ENCODE data around the gene SFI1.

The SFI1 gene

DNA sequence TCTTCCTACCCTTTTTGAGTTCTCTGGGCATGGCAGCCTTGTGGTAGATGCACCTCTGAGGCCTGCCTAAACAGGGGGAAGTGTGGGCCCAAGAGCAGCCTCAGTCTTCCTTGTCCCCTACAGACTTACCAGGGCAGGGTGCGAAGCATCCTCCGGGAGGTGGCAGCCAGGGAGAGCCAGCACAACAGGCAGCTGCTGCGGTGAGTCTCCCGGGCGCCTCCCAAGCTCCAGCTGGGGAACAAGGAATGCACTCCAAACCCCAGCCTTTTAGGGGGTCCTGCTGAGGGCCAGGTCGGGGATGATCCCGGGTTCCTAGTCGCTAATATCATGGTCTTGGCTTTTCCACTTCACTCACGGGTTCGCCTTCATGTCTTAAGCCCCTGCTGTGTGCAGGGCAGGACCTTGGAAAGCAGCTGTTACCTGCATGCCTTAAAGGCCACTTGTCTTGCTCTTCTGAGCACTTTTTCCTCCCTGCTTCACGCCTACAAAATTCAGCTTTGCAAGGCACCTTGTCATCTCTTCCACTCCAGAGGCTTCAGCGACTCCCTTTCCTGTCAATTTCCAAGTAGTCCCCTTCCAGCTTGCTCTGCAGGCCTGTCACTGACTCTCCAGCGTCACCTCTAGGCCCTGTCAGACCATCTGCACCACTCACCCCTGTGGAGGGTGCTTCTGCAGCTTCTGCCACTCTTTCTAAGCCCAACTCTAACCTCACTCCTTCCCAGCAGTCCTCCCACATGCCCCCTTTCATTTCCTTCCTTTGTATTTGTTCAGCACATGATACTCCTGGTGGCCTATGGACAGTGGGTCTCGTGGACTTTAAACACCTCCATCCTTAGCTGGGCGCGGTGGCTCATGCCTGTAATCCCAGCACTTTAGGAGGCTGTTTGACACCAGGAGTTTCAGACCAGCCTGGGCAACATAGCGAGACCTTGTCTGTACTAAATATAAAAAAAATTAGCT is 108.7 kb downstream of the SFI1 start:
- Histone ChIP-seq H3K9me3 (ENCODE audit: control insufficient read depth in 1 of 2, low read length in 2 of 2) (no peaks in the 10 kb centered on the region), H3K4me3 (ENCODE audit: low read depth in 1 of 2, low read length in 2 of 2) (no peak overlapping the region), H3K9ac (ENCODE audit: low read depth in 1 of 2, low read length in 2 of 2) (no peak overlapping the region), H3K27ac (ENCODE audit: low read depth, low read length) (no peak overlapping the region), H3K27me3 (ENCODE audit: control insufficient read depth in 1 of 2, insufficient read depth in 2 of 2, low read length in 2 of 2) (no peaks in the 10 kb centered on the region), H3K4me1 (ENCODE audit: control insufficient read depth in 1 of 2, insufficient read depth in 2 of 2, low read length in 2 of 2) (peaks cover 15 to 17% of the 10 kb centered on the region in 2 donors), H3K36me3 (ENCODE audit: control insufficient read depth in 1 of 2, insufficient read depth in 2 of 2, low read length in 2 of 2) (peaks cover 14 to 31% of the 10 kb centered on the region in 2 donors)

DNA sequence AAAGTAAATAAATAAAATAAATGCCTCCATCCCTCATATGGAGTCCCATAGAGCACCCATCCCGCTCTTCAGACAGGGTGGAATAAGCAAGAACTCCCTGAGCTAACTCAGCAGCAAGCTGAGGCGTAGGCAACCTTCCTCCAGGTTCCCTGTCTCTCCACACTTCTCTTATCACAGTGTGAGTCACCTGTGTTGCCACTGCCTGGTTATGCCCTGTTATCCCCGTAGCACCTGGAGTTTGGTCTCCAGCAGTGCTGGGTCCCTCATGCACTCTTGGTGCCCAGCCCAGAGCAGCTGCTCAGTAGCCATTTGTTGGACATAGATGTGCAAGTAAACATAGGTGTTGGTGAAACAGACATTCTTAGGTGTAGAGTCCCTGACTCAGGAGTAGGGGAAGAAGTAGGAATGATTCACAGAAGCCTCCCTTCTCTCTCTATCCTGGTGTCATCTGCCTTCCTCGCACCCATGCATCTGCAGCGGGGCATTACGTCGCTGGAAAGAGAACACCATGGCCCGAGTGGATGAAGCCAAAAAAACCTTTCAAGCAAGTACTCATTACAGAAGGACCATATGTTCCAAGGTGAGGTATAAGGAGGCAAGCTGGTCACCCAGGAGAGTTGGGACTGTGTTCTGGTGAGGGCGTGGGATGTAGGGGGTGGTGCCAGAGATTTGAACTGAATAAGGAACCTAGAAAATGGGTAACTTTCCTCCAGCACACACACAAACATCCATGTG is 109.7 kb downstream of the SFI1 start:
- Histone ChIP-seq H3K4me1 (ENCODE audit: control insufficient read depth in 1 of 2, insufficient read depth in 2 of 2, low read length in 2 of 2) (peaks cover 15 to 17% of the 10 kb centered on the region in 2 donors), H3K36me3 (ENCODE audit: control insufficient read depth in 1 of 2, insufficient read depth in 2 of 2, low read length in 2 of 2) (peaks cover 14 to 41% of the 10 kb centered on the region in 2 donors), H3K9ac (ENCODE audit: low read depth in 1 of 2, low read length in 2 of 2) (no peak overlapping the region), H3K9me3 (ENCODE audit: control insufficient read depth in 1 of 2, low read length in 2 of 2) (no peaks in the 10 kb centered on the region), H3K4me3 (ENCODE audit: low read depth in 1 of 2, low read length in 2 of 2) (no peak overlapping the region), H3K27ac (ENCODE audit: low read depth, low read length) (no peak overlapping the region), H3K27me3 (ENCODE audit: control insufficient read depth in 1 of 2, insufficient read depth in 2 of 2, low read length in 2 of 2) (no peaks in the 10 kb centered on the region)

GRCh38 chr22:31607696-31608095 is 111.4 kb downstream of the SFI1 start:
- Histone ChIP-seq H3K4me3 (ENCODE audit: low read depth in 1 of 2, low read length in 2 of 2) (no peak overlapping the region), H3K27me3 (ENCODE audit: control insufficient read depth in 1 of 2, insufficient read depth in 2 of 2, low read length in 2 of 2) (no peaks in the 10 kb centered on the region), H3K9me3 (ENCODE audit: control insufficient read depth in 1 of 2, low read length in 2 of 2) (no peaks in the 10 kb centered on the region), H3K27ac (ENCODE audit: low read depth, low read length) (no peak overlapping the region), H3K9ac (ENCODE audit: low read depth in 1 of 2, low read length in 2 of 2) (no peak overlapping the region), H3K4me1 (ENCODE audit: control insufficient read depth in 1 of 2, insufficient read depth in 2 of 2, low read length in 2 of 2) (peaks cover 16 to 17% of the 10 kb centered on the region in 2 donors), H3K36me3 (ENCODE audit: control insufficient read depth in 1 of 2, insufficient read depth in 2 of 2, low read length in 2 of 2) (peaks cover 9 to 39% of the 10 kb centered on the region in 2 donors)

DNA sequence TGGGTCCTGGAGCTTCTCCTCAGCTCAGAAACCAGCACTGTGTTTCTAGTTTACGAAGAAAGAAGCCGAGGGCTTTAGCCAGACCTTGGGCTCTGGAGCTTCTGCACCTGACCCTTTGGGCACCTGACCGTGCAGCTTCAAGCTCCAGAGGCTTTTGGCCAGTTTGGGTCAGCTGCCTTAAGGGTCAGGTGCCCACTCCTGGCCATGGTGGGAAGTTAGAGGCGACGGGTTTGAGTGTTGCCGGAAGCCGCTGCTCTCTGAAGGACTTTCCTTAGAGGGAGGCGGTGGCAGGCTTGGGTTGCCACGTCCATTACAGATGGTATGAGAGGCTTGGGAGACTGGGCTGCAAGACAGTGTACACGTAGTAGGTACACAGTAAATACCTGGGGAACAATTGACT is 113.4 kb downstream of the SFI1 start:
- Histone ChIP-seq H3K4me1 (ENCODE audit: control insufficient read depth in 1 of 2, insufficient read depth in 2 of 2, low read length in 2 of 2) (peaks cover 20 to 28% of the 10 kb centered on the region in 2 donors), H3K27me3 (ENCODE audit: control insufficient read depth in 1 of 2, insufficient read depth in 2 of 2, low read length in 2 of 2) (no peaks in the 10 kb centered on the region), H3K4me3 (ENCODE audit: low read depth in 1 of 2, low read length in 2 of 2) (no peak overlapping the region), H3K27ac (ENCODE audit: low read depth, low read length) (no peak overlapping the region), H3K9ac (ENCODE audit: low read depth in 1 of 2, low read length in 2 of 2) (no peak overlapping the region), H3K9me3 (ENCODE audit: control insufficient read depth in 1 of 2, low read length in 2 of 2) (no peaks in the 10 kb centered on the region), H3K36me3 (ENCODE audit: control insufficient read depth in 1 of 2, insufficient read depth in 2 of 2, low read length in 2 of 2) (peaks cover 9 to 37% of the 10 kb centered on the region in 2 donors)

DNA sequence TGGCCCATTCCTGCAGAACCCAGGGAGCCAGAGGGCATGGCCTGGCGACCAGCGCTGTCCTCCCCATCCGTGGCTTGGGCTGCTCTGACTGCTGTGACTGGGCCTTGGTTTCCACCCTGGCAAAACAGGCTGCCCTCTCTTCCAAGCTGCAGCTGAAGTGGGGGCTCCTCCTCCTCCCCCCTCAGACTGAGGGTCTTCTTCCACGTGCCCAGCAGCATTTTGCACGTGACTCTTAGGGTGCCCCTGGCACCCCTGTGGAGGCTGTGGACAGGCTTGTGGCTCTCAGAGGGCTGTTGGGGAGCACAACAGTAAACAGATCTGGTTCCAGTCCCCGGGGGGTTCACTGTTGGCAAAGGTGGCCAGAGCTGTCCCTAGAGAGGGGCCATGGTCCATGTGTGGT is 114.3 kb downstream of the SFI1 start:
- no peak overlapping the region for H3K9ac ChIP-seq (ENCODE audit: low read depth in 1 of 2, low read length in 2 of 2)

DNA sequence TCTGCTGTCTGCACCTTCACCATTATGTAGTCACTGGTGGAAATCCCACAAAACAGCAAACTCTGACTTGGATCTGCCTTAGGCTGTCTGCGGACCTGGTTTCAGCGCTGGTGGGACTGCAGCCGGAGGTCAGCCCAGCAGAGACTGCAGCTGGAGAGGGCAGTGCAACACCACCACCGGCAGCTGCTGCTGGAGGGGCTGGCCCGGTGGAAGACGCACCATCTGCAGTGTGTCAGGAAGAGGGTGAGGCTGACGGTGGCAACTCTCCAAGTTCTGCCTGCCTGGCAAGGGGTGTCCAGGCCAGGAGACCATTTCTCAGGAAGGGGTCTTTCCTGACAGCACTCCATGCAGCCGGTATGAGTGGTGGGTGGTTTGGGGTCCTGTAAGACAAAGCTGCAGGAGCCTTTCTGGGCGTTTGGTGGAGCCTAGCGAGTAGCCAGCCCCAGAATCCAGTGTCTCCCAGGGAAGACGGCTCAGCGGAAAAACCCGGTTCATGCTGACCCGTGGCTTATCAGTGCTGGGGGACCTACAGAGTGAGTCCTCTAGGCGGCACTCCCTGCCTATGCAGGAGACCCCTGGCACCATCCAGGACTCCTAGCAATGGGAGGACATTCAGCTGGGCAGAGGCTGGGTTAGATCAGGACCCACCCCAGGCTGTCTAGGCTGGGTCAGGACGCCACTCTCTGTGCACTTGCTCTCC is 114.9 kb downstream of the SFI1 start:
- Histone ChIP-seq H3K4me3 (ENCODE audit: low read depth in 1 of 2, low read length in 2 of 2) (no peak overlapping the region), H3K9ac (ENCODE audit: low read depth in 1 of 2, low read length in 2 of 2) (no peak overlapping the region), H3K9me3 (ENCODE audit: control insufficient read depth in 1 of 2, low read length in 2 of 2) (no peaks in the 10 kb centered on the region), H3K27me3 (ENCODE audit: control insufficient read depth in 1 of 2, insufficient read depth in 2 of 2, low read length in 2 of 2) (no peaks in the 10 kb centered on the region), H3K4me1 (ENCODE audit: control insufficient read depth in 1 of 2, insufficient read depth in 2 of 2, low read length in 2 of 2) (peaks cover 21 to 25% of the 10 kb centered on the region in 2 donors), H3K36me3 (ENCODE audit: control insufficient read depth in 1 of 2, insufficient read depth in 2 of 2, low read length in 2 of 2) (peaks cover 8 to 37% of the 10 kb centered on the region in 2 donors), H3K27ac (ENCODE audit: low read depth, low read length) (no peak overlapping the region)

More for the DNA sequence above, 114.3 kb downstream of the SFI1 start:
- Histone ChIP-seq H3K36me3 (ENCODE audit: control insufficient read depth in 1 of 2, insufficient read depth in 2 of 2, low read length in 2 of 2) (peaks cover 9 to 37% of the 10 kb centered on the region in 2 donors), H3K27me3 (ENCODE audit: control insufficient read depth in 1 of 2, insufficient read depth in 2 of 2, low read length in 2 of 2) (no peaks in the 10 kb centered on the region), H3K4me3 (ENCODE audit: low read depth in 1 of 2, low read length in 2 of 2) (no peak overlapping the region), H3K4me1 (ENCODE audit: control insufficient read depth in 1 of 2, insufficient read depth in 2 of 2, low read length in 2 of 2) (peaks cover 20 to 25% of the 10 kb centered on the region in 2 donors), H3K27ac (ENCODE audit: low read depth, low read length) (no peak overlapping the region), H3K9me3 (ENCODE audit: control insufficient read depth in 1 of 2, low read length in 2 of 2) (no peaks in the 10 kb centered on the region)

DNA sequence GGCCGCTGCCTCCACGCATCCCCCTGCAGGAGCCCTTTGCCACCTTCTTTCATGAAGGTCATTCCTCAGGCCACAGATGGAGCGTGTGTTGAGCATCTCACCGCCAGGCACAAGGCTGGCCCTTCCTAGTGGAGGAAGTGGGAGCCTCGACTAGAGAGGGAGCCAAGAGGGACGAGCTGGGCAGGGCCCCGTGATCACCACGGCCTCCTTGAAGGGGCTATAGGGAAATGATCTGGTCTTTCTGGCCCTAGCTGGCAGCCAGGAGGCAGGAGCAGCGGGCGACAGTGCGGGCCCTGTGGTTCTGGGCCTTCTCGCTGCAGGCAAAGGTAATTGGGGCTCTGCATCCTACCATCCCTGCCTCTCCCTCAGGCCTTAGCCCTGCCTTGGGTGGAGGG is 116.6 kb downstream of the SFI1 start:
- Histone ChIP-seq H3K9me3 (ENCODE audit: control insufficient read depth in 1 of 2, low read length in 2 of 2) (no peaks in the 10 kb centered on the region), H3K4me1 (ENCODE audit: control insufficient read depth in 1 of 2, insufficient read depth in 2 of 2, low read length in 2 of 2) (peaks cover 37 to 40% of the 10 kb centered on the region in 2 donors), H3K36me3 (ENCODE audit: control insufficient read depth in 1 of 2, insufficient read depth in 2 of 2, low read length in 2 of 2) (peaks cover 5 to 47% of the 10 kb centered on the region in 2 donors), H3K4me3 (ENCODE audit: low read depth in 1 of 2, low read length in 2 of 2) (no peak overlapping the region), H3K27ac (ENCODE audit: low read depth, low read length) (no peak overlapping the region), H3K9ac (ENCODE audit: low read depth in 1 of 2, low read length in 2 of 2) (no peak overlapping the region), H3K27me3 (ENCODE audit: control insufficient read depth in 1 of 2, insufficient read depth in 2 of 2, low read length in 2 of 2) (no peaks in the 10 kb centered on the region)

- Histone ChIP-seq H3K4me3 (ENCODE audit: low read depth in 1 of 2, low read length in 2 of 2) (no peak overlapping the region), H3K27ac (ENCODE audit: low read depth, low read length) (no peak overlapping the region), H3K9me3 (ENCODE audit: control insufficient read depth in 1 of 2, low read length in 2 of 2) (no peaks in the 10 kb centered on the region), H3K9ac (ENCODE audit: low read depth in 1 of 2, low read length in 2 of 2) (no peak overlapping the region), H3K36me3 (ENCODE audit: control insufficient read depth in 1 of 2, insufficient read depth in 2 of 2, low read length in 2 of 2) (peaks cover 1 to 45% of the 10 kb centered on the region in 2 donors), H3K27me3 (ENCODE audit: control insufficient read depth in 1 of 2, insufficient read depth in 2 of 2, low read length in 2 of 2) (no peaks in the 10 kb centered on the region), H3K4me1 (ENCODE audit: control insufficient read depth in 1 of 2, insufficient read depth in 2 of 2, low read length in 2 of 2) (peaks cover 42 to 45% of the 10 kb centered on the region in 2 donors)
Measured at GRCh38 chr22:31613286-31613903, 117.1 kb downstream of the SFI1 start.

GRCh38 chr22:31613904-31614296 is 117.6 kb downstream of the SFI1 start:
- Histone ChIP-seq H3K4me1 (ENCODE audit: control insufficient read depth in 1 of 2, insufficient read depth in 2 of 2, low read length in 2 of 2) (peaks cover 47 to 50% of the 10 kb centered on the region in 2 donors), H3K36me3 (ENCODE audit: control insufficient read depth in 1 of 2, insufficient read depth in 2 of 2, low read length in 2 of 2) (peaks cover 6 to 49% of the 10 kb centered on the region in 2 donors), H3K27me3 (ENCODE audit: control insufficient read depth in 1 of 2, insufficient read depth in 2 of 2, low read length in 2 of 2) (no peaks in the 10 kb centered on the region), H3K27ac (ENCODE audit: low read depth, low read length) (no peak overlapping the region), H3K9ac (ENCODE audit: low read depth in 1 of 2, low read length in 2 of 2) (no peak overlapping the region), H3K9me3 (ENCODE audit: control insufficient read depth in 1 of 2, low read length in 2 of 2) (no peaks in the 10 kb centered on the region), H3K4me3 (ENCODE audit: low read depth in 1 of 2, low read length in 2 of 2) (no peak overlapping the region)
